GM18907 (cell line): Measurements from ENCODE around the gene CUX1.

Experiments
- ATAC-seq: cut with Tn5 transposase; IDR thresholded peaks from one replicate; pipeline ENCODE4 v1.9.1; 2021; ENCODE audit warnings: mild to moderate bottlenecking, moderate library complexity; ENCODE audit not compliant: unreplicated experiment

The CUX1 gene

DNA sequence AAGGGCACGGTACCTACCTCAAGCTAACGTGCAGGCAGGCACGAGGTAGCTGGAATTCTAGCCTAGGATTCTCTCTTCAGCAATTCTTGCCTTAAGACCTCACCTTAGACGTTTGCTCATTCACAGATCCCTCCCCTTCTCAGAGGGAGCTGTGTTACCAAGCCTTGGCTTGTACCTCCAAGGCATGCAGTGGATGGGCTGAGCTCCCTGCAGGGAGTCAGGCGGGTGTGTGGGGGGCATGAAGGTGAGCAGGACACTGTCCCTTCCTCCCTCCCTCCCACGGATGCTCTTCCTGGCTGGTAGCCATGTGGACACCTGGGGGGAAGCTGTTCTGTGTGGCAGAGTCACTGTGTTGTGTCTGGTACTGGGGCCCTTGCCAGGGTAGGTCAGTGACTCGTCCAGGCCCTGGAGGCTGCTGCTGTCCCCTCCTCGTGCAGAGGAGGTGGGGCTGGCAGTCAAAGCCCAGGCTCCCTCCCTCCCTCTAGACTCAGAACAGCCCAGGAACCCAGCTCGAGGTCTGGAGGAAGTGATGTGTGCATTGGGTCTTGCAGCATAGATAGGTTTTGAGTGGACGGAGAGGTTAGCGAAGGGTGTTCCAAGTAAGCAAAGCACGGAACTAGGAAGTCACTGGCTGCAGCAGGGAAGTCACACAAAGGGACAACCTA, 247.1 kb downstream of the CUX1 start:
- no peak for ATAC-seq

DNA sequence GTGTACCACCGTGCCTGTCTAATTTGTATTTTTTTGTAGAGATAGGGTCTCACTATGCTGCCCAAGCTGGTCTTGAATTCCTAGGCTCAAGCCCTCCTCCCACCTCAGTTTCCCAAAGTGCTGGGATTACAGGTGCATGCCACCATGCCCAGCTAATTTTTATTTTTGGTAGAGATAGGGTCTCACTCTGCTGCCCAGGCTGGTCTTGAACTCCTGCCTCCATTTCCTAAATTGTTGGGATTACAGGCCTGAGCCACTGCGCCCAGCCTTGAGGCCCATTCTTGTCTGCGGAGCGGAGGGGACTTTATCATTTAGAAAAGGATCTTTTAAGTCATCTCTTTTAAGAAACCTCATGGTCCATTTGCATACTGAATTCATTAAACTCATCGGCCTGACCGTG, 247.8 kb downstream of the CUX1 start:
- ATAC-seq: no peak

DNA sequence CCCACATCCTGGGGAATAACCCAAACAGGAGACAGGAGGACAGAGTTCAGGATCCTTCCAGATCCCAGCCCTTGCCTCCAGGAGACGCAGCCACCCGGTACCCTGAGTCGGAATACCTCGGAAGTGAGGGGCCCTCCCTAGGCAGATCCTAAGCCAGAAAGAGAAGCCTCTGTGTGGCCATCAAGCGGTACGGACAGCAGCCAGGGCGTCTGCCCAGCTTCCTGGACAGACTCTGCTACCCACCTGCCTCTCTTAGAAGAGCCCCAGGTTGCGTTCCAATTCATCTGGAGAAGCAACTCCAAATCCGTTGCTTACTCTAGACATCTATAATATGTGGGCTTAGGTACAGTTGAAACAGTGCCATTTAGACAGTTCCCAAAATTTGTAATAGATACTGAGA, 249.1 kb downstream of the CUX1 start:
- ATAC-seq: no peak

DNA sequence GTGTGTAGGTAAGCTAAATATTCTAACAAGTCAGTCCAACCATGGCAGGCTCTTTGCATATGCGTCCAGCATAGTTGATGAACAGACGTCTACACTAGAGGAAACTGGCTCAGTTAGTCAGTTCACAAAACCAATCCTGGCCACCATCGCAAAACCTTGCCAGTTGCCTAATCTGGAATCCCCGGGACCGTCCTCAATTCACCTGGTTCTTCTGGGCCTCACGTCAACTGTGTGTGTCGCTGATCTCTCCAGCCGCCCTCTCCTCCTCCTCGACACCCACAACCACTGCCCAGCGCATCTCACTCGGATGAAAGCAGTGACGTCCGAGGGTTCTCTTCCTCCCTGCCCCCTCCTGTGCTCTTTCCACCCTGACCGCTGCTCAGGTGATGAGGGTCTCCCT, 251.4 kb downstream of the CUX1 start:
- ATAC-seq: no peak

DNA sequence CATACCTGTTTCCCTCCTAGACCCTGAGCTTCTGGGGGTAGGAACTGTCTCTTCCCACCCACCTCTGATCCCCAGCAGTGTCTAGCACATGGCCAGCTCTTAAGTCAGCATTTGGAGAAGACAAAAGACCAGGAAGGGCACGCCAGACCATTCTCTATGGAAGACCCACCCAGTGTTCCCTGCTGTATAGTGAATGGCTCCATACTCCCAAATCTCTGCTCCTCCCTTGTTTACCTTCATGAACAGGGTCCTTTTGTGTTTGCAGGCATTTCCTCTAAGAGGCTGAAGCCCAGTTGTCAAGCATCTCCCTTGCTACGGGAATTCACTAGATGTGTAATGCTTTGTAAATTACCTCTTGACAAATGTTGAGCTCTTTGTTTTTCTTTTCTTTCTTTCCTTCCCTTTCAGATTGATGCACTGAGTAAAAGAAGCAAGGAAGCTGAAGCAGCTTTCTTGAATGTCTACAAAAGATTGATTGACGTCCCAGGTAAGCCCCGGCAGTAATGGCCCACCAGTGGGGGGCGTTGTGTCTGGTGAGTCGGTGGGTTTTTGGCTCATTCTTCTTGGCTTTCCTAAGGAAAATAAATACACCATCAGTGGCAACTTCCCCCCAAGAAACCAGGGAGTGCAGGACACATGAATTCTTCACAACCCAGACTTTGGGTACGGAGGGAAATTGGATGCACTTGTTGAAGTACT, 252.7 kb downstream of the CUX1 start:
- ATAC-seq: no peak

DNA sequence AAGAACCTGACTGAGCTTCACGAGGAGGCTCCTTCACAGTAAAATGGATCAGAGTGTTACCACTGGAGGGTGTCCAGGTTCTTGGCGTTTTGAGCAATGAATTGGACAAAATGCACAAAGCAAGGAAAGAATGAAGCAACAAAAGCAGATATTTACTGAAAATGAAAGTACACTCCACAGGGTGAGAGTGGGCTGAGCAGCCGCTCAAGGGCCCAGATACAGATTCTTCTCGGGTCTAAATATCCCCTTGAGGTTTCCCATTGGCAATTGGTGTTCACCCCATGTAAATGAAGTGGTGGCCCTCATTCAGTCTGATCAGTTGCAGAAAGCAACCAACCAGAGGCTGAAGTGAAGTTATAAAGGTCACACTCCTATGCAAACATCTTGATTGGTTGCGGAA, 254.6 kb downstream of the CUX1 start:
- no peak for ATAC-seq

DNA sequence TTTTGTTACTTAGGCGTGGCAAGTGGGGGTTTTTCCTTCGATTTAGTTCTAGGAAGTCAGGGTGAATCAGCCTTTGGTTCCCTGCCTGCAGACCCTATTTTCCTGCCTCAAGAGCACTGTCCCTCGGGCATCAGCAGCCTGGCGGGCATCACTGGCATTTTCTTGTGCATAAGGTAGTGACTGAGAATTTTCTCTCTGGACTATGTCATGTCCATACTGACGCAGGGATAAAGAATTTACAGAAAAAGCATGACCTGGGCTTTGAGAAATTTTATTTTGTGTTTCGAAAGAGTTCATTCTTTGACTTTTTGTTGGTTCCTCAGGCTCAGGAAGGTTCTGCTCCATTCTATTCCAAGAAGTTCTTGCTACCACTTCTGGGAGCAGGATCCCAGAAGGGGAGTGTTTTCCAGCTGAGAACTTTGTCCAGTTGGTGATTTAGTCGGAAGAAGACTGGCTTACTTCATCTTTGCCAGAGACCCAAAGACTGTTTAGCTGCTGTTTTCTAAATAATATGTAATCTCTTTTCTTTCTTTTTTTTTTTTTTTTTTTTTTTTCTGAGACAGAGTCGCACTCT, 255.3 kb downstream of the CUX1 start:
- no peak for ATAC-seq

DNA sequence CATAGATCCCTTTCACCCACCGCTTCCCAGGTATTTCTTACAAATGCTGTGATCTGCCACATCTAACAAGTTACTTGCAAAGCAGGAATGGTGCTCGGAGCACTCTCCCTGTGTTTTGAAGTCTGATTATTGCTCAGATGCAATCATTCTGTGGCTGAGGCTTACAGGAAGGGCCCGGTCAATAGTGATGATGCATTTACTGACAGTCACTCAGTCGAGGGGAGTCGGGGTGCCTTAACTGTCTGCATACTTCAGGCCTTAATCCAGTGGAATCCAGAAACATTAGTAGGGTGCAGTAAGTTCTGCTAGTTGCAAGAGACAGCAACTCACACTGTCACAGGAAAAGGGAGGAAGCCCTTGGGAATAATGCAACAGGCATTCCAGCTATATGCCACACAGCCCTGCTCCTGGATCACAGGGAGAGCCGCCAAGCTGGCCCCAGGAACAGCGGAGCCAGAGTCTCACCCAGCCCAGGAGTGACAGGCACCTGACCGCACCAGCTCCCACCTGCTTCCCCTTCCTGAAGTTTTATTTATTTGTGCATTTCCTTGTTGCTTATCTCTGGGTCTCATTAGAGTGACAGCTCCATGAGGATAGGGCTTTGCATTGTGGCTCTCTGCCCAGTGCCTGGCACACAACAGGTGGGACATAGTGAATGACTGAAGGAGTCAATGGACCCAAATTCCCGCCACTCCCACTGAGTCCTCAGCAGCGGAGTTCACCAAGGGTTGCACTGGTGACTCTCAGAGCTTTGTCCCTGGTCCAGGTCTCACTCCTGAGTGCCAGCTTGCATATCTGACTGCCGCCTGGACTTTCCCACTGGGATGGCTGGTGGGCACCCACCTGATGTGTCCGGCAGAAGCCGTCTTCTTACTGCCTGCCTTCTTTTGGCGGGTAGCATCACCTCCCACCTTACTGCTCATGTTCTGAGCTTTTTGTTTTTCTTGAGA, 256.8 kb downstream of the CUX1 start:
- ATAC-seq: no peak

DNA sequence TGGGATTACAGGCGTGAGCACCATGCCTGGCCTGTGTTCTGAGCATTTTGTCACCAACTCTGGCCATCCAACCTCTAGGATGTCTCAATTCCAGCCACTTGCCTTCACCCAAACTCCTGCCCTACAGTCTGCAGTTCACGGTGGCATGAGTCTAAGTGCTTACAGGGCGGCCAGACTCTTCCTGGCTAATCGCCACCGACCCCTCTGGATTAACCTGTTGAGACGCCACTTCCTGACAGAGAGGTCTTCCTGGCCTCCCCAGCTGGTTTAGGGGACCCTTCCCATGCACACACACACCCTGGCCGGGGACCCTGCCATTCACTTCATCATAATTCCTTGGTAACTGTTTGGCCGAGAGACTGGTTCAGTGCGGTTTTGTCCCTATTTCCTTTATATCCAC, 257.7 kb downstream of the CUX1 start:
- ATAC-seq: no peak

DNA sequence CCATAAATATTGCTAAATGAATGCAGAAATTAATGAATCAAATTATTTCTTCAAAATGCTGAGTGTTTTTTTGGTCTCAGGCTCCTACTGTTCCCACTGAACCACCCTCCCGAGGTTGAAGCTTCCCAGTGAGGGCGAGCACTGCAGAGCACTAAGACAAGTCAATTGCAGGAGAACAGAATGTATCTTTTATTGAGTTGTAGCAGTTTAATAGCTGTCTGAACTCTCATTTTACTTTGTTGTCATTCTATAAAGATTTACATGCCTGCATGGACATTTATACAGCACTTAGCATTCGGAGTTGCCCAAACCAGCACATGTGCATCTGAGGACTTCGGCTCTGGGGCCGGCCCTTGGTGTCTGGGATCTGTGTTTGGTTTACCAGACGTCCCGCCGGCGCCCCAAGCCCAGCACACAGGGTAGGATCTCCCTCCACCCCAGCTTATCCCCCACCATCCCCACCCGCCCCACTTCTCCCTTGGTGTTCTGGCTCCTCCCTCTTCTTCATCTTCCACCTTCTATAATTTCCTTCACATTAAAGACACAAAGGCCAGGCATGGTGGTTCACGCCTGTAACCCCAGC, 258.2 kb downstream of the CUX1 start:
- no peak for ATAC-seq

DNA sequence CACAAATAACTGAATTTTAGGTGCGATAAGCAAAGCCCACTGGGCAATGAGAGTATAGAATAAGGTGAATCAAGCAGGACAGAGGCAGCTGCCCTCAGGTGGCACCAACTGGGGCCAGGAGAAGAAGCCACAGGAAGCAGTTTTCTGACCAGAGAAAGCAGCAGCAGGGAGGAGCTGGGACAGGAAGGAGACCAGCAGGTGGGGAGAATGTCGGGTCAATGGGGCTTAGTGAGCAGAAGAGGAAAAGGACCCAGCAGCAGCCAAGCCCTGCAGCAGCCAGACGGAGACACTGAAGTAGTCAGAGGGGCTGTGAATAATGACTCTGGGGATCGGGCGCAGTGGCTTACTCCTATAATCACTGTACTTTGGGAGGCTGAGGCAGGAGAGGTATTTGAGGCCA, 259.7 kb downstream of the CUX1 start:
- ATAC-seq: no peak

DNA sequence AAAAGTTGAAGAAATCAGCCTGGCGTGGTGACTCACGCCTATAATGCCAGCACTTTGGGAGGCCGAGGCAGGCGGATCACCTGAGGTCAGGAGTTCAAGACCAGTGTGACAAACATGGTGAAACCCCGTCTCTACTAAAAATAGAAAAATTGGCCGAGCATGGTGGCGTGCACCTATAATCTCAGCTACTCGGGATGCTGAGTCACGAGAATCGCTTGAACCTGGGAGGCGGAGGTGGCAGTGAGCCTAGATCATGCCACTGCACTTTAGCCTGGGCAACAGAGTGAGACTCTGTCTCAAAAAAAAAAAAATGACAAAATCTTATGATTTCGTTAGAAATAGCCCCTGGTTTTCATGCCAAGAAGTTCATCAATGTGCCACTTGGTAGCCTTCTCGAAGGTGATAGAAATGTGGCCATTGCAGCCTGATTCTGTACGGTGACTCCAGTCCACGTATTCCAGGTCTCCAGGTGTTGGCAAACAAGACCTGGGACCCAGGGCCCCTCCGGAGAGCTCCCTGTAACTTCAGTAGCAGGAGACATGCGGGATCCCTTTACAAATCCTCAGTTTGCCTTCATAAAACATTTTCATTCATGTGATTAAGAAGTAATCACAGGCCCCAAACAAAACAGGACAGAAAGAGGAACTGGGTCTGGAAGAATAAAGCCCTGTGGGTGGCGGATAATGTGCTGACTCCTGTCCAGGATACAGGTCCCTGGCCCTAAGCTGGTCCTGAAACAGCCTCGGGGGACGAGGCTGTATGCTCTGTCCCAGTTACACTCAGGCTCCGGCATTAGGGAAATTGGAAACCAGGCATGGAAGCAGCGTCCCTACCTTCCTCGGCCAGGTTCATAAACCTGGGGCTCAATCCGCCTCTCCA, 262.0 kb downstream of the CUX1 start:
- no peak for ATAC-seq

DNA sequence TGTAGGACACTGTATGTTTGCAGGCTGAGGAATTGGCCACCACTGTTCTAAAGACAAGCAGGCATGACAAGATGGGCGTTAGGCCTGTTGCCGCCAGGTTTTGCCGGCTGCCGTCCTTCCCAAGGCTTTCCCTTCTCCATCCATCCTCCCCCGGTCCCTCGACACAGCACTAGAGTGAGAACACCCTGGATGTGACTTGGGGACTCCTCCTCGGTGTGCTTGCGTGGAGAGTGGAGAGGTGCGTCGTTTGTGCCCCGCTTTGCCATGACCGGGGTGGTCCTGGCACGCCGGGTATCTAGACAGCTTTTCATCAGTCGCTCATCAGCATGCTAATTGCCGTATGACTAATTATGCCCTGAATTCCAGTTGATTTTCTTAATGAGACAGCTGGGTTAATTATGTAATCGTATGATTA, 262.6 kb downstream of the CUX1 start:
- no peak for ATAC-seq

DNA sequence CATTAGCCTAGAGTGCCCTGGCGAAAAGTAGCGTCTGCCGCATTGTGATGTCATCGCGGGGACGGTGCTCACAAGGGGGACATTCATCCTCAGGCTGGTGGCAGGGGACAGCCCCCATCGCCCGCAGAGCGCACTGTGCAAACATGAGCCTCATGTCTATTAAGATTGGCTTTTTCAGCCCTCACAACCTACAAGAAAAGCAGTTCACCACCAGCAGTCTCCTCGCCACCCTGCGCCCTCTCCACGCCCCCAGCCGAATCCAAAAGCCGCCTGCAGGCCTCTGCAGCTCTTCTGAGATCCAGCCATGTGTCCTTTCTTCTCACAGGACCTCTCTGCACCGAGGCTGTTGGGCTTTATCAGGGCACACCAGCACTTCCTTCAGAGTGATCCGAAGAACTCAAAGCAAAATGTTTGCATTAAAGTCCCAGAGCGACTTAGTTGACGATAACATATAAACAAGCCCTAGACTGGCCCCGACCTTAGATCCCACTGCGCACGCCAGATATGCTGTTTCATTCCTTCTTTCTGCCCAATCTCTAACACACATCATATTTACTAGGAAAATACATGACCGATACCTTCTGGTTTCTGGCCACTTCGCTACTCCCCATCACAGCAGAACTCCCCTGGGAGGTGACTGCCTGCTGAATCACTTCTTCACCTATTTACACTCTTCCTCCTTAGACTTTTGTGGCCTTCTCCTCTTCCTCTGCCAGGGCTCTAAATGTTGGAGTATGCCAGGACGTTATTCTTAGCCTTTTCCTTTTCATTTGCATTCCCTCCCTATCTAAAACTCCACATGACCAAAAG, 263.2 kb downstream of the CUX1 start:
- ATAC-seq: no peak

DNA sequence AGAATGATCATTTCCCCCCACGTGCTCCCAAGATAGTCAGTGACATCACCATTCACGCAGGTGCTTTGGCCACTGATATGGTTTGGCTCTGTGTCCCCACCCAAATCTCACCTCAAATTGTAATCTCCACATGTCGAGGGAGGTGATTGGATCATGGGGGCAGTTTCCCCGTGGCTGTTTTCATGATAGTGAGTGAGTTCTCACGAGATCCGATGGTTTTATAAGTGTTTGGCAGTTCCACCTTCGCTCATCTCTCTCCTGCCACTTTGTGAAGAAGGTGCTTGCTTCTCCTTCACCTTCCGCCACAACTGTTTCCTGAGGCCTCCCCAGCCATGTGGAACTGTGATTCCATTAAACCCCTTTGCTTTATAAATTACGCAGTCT, 263.8 kb downstream of the CUX1 start:
- ATAC-seq: no peak

DNA sequence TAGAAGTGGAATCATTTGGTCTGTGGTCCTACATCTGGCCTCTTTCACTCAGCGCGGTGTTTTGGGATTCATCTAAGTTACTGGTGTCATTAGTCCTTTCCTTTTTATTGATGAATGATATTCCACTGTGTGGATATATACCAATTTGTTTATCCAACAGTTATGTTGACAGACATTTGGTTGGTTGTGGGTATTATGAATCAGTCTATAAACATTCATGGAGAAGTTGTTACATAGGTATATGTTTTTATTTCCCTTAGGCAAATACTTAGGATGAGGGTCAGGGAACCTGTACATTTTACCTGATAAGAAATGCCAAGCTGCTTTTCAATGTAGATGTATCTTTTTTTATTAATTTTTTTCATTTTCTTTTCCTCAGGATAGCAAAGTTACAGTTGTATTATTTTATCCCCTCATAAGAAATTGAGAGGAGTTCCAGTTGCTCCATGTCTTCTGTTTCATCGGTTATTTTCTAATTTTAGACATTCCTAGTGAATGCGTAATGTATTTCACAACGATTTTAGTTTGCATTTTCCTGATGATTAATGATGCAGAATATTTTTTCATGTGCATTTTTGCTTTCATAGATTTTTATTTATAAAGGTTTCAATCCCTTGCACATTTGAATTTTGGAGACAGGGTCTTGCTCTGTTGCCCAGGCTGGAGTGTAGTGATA, 265.4 kb downstream of the CUX1 start:
- no peak for ATAC-seq

DNA sequence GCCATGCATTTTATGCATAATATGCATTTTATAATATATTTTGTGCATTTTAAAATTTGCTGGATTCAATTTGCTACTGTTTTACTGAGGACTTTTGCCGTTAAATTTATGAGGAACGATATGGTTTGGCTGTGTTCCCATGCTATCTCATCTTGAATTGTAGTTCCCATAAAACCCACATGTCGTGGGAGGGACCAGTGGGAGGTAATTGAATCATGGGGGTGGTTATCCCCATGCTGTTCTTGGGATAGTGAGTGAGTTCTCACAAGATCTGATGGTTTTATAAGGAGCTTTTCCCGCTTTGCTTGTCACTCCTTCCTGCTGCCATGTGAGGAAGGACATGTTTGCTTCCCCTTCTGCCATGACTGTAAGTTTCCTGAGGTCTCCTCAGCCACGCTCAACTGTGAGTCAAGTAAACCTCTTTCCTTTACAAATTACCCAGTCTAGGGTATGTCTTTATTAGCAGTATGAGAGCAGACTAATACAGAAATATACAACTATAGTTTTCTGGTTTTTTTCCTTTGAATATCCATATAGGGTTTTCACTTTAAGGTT, 267.9 kb downstream of the CUX1 start:
- ATAC-seq: no peak
